GM12801 (cell line): Measurements from ENCODE around the gene ZNF224.

Experiments
- TF ChIP-seq, protein P1 (sequence below): IDR thresholded peaks from one replicate; pipeline ENCODE4 v1.5.1; 2011; ENCODE audit warnings: control low read depth; ENCODE audit not compliant: insufficient read length; ENCODE audit errors: extremely low read depth

Gene ZNF224

DNA sequence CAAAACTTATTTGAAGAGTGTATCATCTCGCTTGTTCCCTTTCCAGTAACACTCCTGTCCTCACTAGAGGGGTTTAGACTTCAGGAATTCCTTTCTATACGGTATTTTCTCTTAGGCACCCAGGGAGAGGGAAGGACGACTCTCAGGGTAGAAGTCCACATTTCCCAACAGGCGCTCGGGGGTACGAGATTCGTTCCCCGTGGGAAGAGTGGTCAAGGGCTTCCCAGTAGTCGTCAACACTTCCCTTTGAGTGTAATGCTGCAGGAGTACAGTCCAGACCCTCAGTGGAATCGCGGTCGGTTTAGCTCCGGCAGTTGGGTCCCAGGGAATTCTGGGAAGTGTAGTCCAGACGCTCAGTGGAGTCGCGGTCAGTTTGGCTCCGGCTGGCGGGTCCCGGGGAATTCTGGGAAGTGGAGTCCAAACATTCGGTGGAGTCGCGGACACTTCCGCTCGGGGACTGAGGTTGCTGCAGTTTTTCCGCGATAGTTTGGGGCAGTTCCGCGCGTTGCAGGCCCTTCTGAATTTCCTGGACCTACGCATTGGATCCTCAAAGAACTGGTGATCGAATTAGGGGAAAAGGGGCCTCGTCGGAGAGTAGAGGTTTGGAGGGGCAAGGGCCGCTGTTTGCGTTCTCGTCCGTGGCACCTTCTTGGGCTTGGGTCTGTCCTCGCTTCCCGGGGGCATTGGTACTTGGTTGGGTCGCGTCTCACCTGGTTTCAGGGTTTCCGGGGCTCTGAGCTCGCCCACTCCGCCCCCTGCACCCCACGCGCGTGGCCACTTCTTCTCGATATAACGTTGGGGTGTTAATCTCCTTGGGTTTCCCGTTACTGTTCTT is at the start of gene ZNF224:
Gene ZNF224 (plus strand): TSS at position 431 of the 835 bp plus-strand sequence. CDS start 3,513 bp downstream, outside the sequence.
- TF ChIP-seq, protein P1, sequence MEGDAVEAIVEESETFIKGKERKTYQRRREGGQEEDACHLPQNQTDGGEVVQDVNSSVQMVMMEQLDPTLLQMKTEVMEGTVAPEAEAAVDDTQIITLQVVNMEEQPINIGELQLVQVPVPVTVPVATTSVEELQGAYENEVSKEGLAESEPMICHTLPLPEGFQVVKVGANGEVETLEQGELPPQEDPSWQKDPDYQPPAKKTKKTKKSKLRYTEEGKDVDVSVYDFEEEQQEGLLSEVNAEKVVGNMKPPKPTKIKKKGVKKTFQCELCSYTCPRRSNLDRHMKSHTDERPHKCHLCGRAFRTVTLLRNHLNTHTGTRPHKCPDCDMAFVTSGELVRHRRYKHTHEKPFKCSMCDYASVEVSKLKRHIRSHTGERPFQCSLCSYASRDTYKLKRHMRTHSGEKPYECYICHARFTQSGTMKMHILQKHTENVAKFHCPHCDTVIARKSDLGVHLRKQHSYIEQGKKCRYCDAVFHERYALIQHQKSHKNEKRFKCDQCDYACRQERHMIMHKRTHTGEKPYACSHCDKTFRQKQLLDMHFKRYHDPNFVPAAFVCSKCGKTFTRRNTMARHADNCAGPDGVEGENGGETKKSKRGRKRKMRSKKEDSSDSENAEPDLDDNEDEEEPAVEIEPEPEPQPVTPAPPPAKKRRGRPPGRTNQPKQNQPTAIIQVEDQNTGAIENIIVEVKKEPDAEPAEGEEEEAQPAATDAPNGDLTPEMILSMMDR: no peak

DNA sequence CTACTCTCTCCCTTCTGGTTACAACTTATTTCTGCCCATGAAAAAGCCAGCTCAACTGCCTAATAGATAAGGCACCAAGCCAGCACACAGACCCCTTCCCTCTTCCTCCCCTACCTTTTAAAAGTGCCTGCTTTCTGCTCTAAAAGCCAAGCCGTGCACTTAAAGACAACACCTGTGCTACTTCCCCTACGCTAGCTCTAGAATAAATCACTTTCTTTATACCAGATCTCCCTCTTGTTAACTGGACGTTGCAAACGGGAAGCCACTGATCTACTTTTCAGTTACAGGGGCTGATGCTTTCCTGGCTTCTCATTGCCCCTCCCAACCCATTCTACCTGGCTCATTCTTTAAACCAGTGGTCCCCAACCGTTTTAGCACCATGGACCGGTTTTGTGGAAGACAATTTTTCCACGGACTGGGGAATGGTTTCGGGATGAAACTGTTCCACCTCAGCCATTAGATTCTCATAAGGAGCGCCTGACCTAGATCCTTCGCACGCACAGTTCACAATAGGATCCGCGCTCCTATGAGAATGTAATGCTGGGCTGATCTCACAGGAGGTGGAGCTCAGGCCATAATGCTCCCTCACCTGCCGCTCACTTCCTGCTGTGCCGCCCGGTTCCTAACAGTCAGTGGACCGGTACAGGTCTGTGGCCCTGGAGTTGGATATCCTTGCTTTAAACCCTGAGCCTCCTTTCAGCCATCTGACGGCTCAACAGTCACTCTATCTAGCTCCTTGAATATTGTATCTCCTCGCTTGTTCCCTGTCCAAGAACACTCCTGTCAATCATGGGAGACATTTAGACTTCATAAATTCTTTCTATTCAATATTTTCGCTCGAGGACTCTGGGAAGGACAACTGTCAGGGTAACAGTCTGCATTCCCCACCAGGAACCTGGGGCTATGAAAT is 43.2 kb upstream of the ZNF224 start:
- TF ChIP-seq, protein P1: no peak

DNA sequence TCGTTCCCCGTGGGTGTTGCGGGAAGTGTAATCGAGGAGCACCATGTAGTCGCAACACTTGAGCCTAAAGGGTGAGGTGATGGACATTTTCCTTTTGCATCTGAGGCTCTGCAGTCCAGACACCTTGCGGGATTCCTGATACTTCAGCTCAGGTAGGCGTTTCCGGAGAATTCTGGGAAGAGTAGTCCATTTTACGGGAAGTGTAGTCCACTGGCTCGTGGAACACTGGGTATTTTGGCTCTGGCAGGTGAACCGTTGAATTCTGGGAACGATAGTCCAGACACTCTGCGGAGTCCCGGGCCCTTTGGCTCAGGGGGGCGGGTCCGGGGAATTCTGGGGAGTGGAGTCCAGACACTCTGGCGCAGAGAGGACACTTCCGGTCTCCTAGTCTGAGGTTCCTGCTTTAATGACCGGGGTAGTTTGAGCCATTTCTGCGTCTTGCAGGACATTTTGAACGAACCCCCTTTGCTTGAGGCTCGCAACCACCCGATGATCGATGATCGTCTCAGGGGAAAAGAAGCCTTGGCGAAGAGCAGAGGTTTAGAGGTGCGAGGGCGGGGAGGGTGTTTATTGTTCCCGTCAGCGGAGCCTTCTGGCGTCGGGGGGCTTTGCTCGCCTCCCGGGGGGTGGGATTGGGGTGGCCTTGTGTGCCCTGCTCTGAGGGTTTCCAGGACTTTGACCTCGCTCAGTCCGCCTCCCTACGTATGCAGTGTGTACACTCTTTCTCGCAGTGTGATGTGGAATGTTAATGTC is 42.3 kb upstream of the ZNF224 start, which contains the start of gene ZNF223:
Gene ZNF223 (plus strand): TSS at position 387 of the 753 bp plus-strand sequence. CDS start 3,141 bp downstream, outside the sequence.
- TF ChIP-seq, protein P1: no peak

DNA sequence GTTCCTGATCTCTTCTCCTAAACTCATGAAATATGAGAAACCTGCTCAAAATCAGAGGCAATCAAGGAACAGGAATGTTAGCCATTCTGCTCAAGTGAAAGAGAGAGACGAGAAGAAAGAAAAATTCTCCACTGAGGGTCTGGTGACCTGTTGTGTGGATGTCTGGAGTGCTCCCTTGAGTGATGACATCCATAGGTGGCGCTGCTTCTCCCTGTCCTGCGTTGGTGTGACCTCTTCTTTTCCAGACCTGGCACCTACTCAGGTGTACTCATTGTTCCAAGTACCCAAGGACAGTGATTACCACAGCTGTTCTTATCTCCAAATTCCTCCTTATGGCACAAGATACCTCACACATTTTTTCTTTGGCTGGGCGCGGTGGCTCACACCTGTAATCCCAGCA is 38.3 kb upstream of the ZNF224 start:
- TF ChIP-seq, protein P1: no peak

DNA sequence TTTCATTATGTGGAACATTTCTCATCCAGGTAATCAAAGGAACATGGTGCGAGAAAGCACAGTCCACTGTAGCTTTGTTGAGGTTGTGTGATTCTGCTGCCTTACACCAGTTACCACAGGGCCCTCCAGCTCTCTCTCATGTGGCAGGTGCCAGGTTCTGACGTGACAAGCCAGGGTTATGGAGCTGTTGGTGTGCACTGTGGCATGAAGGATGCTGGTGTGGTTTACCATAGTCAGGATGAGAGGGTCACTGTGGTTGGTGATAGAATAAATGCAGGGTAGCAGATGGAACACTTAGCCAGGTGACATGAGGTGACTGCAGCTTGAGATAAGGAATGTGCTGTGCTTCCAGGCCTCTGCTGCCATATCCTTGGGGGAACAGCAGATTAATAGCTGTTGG is 34.9 kb upstream of the ZNF224 start:
- TF ChIP-seq, protein P1: no peak

DNA sequence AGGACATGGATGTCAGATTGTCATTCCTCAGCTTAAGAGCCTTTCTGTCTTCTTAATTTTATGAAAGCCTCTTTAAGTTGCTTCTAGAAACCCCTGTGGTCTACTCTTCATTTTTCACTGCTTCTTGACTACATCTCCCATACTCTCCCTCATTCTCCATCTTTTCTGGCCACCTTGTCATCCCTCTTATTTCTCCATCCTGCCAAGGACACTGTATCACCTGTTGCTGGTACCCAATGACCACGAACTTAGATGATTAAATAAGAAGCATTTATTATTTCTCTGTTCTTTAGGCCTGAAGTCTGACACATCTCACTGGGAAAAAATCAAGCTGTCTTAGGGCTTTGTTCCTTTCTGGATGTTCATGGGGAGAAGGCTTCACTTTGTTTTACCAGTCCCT is 33.1 kb upstream of the ZNF224 start:
- TF ChIP-seq, protein P1: no peak
